Loucy (cell line): ENCODE data around the gene OGDHL.

ENCODE experiments used
- H2AFZ ChIP-seq: fragments of 200-600 bp; sonication (generic); 2 replicates; pipeline ENCODE4 v1.6.0; 2016; ENCODE audit warnings: antibody characterized with exemption, mild to moderate bottlenecking, low read length, moderate library complexity
- H3F3A ChIP-seq: fragments of 200-600 bp; 2 replicates; pipeline ENCODE4 v1.6.0; 2016; ENCODE audit warnings: antibody characterized with exemption, low read depth, mild to moderate bottlenecking
- H3K27me3 ChIP-seq: fragments of 200-600 bp; sonication (generic); 2 replicates; pipeline ENCODE4 v1.6.1; 2014; ENCODE audit warnings: low read length, mild to moderate bottlenecking; ENCODE audit not compliant: insufficient read depth, poor library complexity, severe bottlenecking
- H3K36me3 ChIP-seq: fragments of 200-600 bp; sonication (generic); 2 replicates; pipeline ENCODE4 v1.6.1; 2016; ENCODE audit warnings: low read length; ENCODE audit not compliant: insufficient read depth
- H3K4me1 ChIP-seq: fragments of 200-600 bp; sonication (generic); 2 replicates; pipeline ENCODE4 v1.5.1; 2014; ENCODE audit warnings: low read length, mild to moderate bottlenecking; ENCODE audit not compliant: insufficient read depth, poor library complexity, severe bottlenecking
- H3K4me2 ChIP-seq: fragments of 200-600 bp; sonication (generic); 2 replicates; pipeline ENCODE4 v1.6.0; 2014; ENCODE audit warnings: antibody characterized with exemption, low read length, low read depth, mild to moderate bottlenecking; ENCODE audit not compliant: poor library complexity, severe bottlenecking
- H3K4me3 ChIP-seq: fragments of 200-600 bp; sonication (generic); 2 replicates; pipeline ENCODE4 v1.5.1; 2014; ENCODE audit warnings: low read length, mild to moderate bottlenecking, mixed read lengths; ENCODE audit not compliant: poor library complexity, severe bottlenecking
- H3K79me2 ChIP-seq: fragments of 200-600 bp; sonication (generic); 2 replicates; pipeline ENCODE4 v1.6.1; 2014; ENCODE audit warnings: low read length; ENCODE audit not compliant: insufficient read depth
- H3K9ac ChIP-seq: fragments of 200-600 bp; sonication (generic); 2 replicates; pipeline ENCODE4 v1.6.0; 2014; ENCODE audit warnings: mild to moderate bottlenecking, low read depth, low read length, moderate library complexity; ENCODE audit not compliant: poor library complexity, severe bottlenecking
- H3K9me2 ChIP-seq: fragments of 200-600 bp; sonication (generic); replicated peaks from 2 replicates; pipeline ENCODE4 v1.6.1; 2016; ENCODE audit warnings: low read depth, low read length, mixed read lengths
- H3K9me3 ChIP-seq: fragments of 200-600 bp; sonication (generic); 2 replicates; pipeline ENCODE4 v1.6.1; 2014; ENCODE audit warnings: mild to moderate bottlenecking, antibody characterized with exemption, low read length, low read depth; ENCODE audit not compliant: insufficient read depth
- H4K20me1 ChIP-seq: fragments of 200-600 bp; sonication (generic); 2 replicates; pipeline ENCODE4 v1.6.0; 2014; ENCODE audit warnings: antibody characterized with exemption, low read length, mild to moderate bottlenecking; ENCODE audit not compliant: insufficient read depth, poor library complexity, severe bottlenecking
- EZH2phosphoT487 ChIP-seq: fragments of 200-600 bp; IDR thresholded peaks from 2 replicates; pipeline ENCODE4 v1.6.1; 2018; ENCODE audit warnings: antibody characterized with exemption, mild to moderate bottlenecking, moderate library complexity, borderline replicate concordance
- TF ChIP-seq, protein P1 (sequence below): fragments of 200-600 bp; sonication (generic); conservative IDR thresholded peaks from 2 replicates; pipeline ENCODE4 v1.5.1; 2014; ENCODE audit warnings: mild to moderate bottlenecking, antibody characterized with exemption, low read length

OGDHL gene

DNA sequence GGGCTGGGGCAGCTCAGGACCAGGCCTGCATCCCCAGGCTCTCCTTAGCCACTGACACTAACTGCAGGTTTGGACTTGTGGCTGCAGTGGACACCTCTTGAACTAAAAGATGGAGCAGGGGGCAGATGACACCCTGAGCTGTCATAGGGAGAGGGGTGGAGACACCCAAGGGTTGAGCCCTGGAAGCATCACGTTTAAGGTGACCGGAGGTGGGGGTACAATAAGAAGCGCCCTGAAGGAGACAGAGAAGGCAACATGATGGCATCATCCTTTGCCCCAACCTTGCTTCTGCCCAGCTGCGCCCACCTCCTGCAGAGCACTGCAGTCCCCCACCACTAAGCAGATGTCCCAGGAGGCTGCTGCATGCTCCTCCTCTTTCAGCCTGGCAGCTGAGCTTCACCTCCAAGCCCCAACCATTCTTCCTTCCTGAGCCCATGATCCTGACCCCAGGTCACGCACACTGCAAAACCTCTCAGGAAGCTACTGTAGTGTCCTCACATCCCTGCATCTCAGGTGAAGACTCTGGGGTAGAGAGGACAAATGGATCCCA is 25.5 kb downstream of the OGDHL start:
- Histone ChIP-seq H3K9me2 (no peaks in the 10 kb centered on the region), H3K36me3 (no peaks in the 10 kb centered on the region), H2AFZ (no peak overlapping the region), H3K79me2 (no peaks in the 10 kb centered on the region), H3K4me3 (no peak overlapping the region), H3K9me3 (no peaks in the 10 kb centered on the region), H4K20me1 (no peaks in the 10 kb centered on the region), H3K4me1 (no peaks in the 10 kb centered on the region), H3K9ac (no peak overlapping the region), H3F3A (no peaks in the 10 kb centered on the region), H3K4me2 (no peak overlapping the region), H3K27me3 (no peaks in the 10 kb centered on the region)
- TF ChIP-seq EZH2phosphoT487: no peak
- TF ChIP-seq, protein P1, sequence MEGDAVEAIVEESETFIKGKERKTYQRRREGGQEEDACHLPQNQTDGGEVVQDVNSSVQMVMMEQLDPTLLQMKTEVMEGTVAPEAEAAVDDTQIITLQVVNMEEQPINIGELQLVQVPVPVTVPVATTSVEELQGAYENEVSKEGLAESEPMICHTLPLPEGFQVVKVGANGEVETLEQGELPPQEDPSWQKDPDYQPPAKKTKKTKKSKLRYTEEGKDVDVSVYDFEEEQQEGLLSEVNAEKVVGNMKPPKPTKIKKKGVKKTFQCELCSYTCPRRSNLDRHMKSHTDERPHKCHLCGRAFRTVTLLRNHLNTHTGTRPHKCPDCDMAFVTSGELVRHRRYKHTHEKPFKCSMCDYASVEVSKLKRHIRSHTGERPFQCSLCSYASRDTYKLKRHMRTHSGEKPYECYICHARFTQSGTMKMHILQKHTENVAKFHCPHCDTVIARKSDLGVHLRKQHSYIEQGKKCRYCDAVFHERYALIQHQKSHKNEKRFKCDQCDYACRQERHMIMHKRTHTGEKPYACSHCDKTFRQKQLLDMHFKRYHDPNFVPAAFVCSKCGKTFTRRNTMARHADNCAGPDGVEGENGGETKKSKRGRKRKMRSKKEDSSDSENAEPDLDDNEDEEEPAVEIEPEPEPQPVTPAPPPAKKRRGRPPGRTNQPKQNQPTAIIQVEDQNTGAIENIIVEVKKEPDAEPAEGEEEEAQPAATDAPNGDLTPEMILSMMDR: no peak

DNA sequence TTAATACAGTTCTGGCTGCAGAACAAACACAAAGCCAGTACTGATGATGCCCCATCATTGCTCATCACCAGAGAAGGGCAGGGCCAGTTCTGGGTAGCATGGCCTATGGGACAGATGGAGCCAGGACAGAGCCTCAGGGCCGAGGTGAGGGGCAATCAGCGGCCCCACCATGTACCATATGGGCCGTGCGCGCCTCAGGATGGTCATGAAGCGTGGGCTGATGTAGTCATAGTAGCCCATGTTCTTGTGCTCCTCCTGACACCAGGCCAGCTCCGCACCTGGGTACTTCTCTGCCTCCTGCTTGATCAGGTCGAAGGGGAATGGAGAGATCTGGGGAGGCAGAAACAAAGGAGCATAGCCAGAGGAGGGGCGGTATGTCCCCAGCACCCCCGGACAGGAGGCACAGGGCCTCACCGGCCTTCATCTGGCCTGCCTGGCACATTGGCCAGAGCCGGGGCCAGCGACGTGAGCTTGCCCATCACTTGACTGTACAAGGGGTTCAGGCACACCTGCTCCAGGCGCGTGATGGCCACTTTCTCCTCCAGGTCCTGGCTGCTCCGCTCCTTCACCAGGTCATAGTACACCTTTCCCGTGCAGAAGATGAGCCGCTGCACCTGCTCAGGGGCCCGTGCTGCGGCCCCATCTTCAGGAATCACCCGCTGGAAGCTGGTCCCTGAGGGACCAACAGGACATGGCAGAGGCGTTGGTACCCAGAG is 26.1 kb downstream of the OGDHL start:
- TF ChIP-seq, protein P1: no peak

DNA sequence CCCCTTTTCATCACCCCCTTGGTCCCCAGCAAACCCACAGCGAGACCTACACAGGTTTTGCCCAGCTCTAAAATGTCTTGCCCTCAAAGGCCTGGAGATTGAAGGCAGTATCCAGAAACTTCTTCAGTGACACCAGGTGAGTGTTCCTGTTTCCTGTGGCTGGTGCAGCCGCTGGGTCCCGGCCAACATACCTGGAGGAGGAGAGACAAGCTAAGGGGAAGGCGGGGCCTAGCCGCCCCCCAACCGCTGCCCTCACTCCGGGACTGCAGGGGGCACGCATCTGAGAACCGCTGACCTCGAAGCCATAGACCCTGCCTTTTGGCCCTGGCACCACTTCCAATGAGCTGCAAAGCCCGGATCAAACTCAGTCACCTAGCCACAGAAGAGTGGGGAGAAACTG is 27.0 kb downstream of the OGDHL start:
- no peaks in the 10 kb centered on the region for H3F3A ChIP-seq
- H3K4me2 ChIP-seq: no peak overlapping the region
- no peaks in the 10 kb centered on the region for H3K36me3 ChIP-seq
- no peaks in the 10 kb centered on the region for H3K79me2 ChIP-seq
- no peak overlapping the region for H3K4me3 ChIP-seq
- H3K9me2 ChIP-seq: no peaks in the 10 kb centered on the region
- no peaks in the 10 kb centered on the region for H3K4me1 ChIP-seq
- no peak overlapping the region for H3K9ac ChIP-seq
- H3K9me3 ChIP-seq: no peaks in the 10 kb centered on the region
- H3K27me3 ChIP-seq: no peaks in the 10 kb centered on the region
- TF ChIP-seq EZH2phosphoT487: no peak
- TF ChIP-seq, protein P1: no peak
- no peak overlapping the region for H2AFZ ChIP-seq
- no peaks in the 10 kb centered on the region for H4K20me1 ChIP-seq

More for the DNA sequence above, 26.1 kb downstream of the OGDHL start:
- H4K20me1 ChIP-seq: no peaks in the 10 kb centered on the region
- no peak overlapping the region for H3K4me2 ChIP-seq
- H3K9me2 ChIP-seq: no peaks in the 10 kb centered on the region
- H3K27me3 ChIP-seq: no peaks in the 10 kb centered on the region
- no peaks in the 10 kb centered on the region for H3F3A ChIP-seq
- H3K79me2 ChIP-seq: no peaks in the 10 kb centered on the region
- no peaks in the 10 kb centered on the region for H3K36me3 ChIP-seq
- H3K9me3 ChIP-seq: no peaks in the 10 kb centered on the region
- no peaks in the 10 kb centered on the region for H3K4me1 ChIP-seq
- no peak overlapping the region for H2AFZ ChIP-seq
- H3K4me3 ChIP-seq: no peak overlapping the region
- no peak overlapping the region for H3K9ac ChIP-seq
